H9 (cell line): ENCODE measurements around the gene LYST. TPM values are rescaled to one million over a fixed set of nuclear protein-coding genes. Genes with fewer than 3 reads are reported as not detected.

Source experiments
- DNase-seq: peaks from one replicate; pipeline ENCODE4 v3.0.0-alpha.2; 2017
- H2AFZ ChIP-seq: one replicate; pipeline ENCODE4 v1.6.1; 2013; ENCODE audit warnings: mild to moderate bottlenecking, low read length, control low read depth, moderate library complexity
- H2AK5ac ChIP-seq: 2 replicates; pipeline ENCODE4 v1.6.1; 2013; ENCODE audit warnings: low read length, control low read depth, mixed read lengths; ENCODE audit not compliant: insufficient read length
- H2BK120ac ChIP-seq: one replicate; pipeline ENCODE4 v1.6.1; 2013; ENCODE audit warnings: low read depth, mild to moderate bottlenecking, low read length, control low read depth, inconsistent platforms; ENCODE audit not compliant: poor library complexity, severe bottlenecking
- H2BK12ac ChIP-seq: 2 replicates; pipeline ENCODE4 v1.6.1; 2013; ENCODE audit warnings: low read length, control low read depth, mixed read lengths, low read depth; ENCODE audit not compliant: insufficient read length
- H2BK15ac ChIP-seq: 2 replicates; pipeline ENCODE4 v1.6.1; 2013; ENCODE audit warnings: low read depth, low read length, control low read depth
- H2BK20ac ChIP-seq: one replicate; pipeline ENCODE4 v1.6.1; 2013; ENCODE audit warnings: low read depth, mild to moderate bottlenecking, low read length, control low read depth, inconsistent platforms; ENCODE audit not compliant: poor library complexity, severe bottlenecking
- H2BK5ac ChIP-seq: 2 replicates; pipeline ENCODE4 v1.6.1; 2013; ENCODE audit warnings: low read length, control low read depth, mixed read lengths; ENCODE audit not compliant: insufficient read length
- H3K14ac ChIP-seq: 2 replicates; pipeline ENCODE4 v1.6.1; 2013; ENCODE audit warnings: low read length, control low read depth; ENCODE audit not compliant: insufficient read depth
- H3K18ac ChIP-seq: 2 replicates; pipeline ENCODE4 v1.6.1; 2013; ENCODE audit warnings: low read depth, mild to moderate bottlenecking, mixed read lengths, low read length, control low read depth; ENCODE audit not compliant: insufficient read length
- H3K23ac ChIP-seq: 2 replicates; pipeline ENCODE4 v1.6.1; 2013; ENCODE audit warnings: low read length, control low read depth, mixed read lengths, low read depth; ENCODE audit not compliant: insufficient read length
- H3K23me2 ChIP-seq: 2 replicates; pipeline ENCODE4 v1.6.1; 2013; ENCODE audit warnings: low read depth, mild to moderate bottlenecking, mixed read lengths, low read length, control low read depth; ENCODE audit not compliant: insufficient read length, poor library complexity, severe bottlenecking
- H3K27ac ChIP-seq: 2 replicates; pipeline ENCODE4 v1.5.1; 2013; ENCODE audit warnings: low read length, control low read depth, mixed read lengths, low read depth; ENCODE audit not compliant: insufficient read length
- H3K27me3 ChIP-seq: 2 replicates; pipeline ENCODE4 v1.6.1; 2013; ENCODE audit warnings: low read length, control low read depth, inconsistent platforms; ENCODE audit not compliant: insufficient read depth
- H3K4ac ChIP-seq: 2 replicates; pipeline ENCODE4 v1.6.1; 2013; ENCODE audit warnings: low read depth, mild to moderate bottlenecking, control low read depth, inconsistent platforms, low read length, moderate library complexity
- H3K4me1 ChIP-seq: 2 replicates; pipeline ENCODE4 v1.6.1; 2013; ENCODE audit warnings: low read length, control low read depth, inconsistent platforms; ENCODE audit not compliant: insufficient read depth
- H3K4me2 ChIP-seq: 2 replicates; pipeline ENCODE4 v1.6.1; 2013; ENCODE audit warnings: low read length, control low read depth, mixed read lengths; ENCODE audit not compliant: insufficient read length, insufficient read depth
- H3K56ac ChIP-seq: 2 replicates; pipeline ENCODE4 v1.6.1; 2013; ENCODE audit warnings: low read depth, mild to moderate bottlenecking, mixed read lengths, low read length, control low read depth; ENCODE audit not compliant: insufficient read length
- H3K79me1 ChIP-seq: 2 replicates; pipeline ENCODE4 v1.6.1; 2013; ENCODE audit warnings: low read depth, mild to moderate bottlenecking, moderate library complexity, low read length, control low read depth, inconsistent platforms; ENCODE audit not compliant: insufficient read depth, poor library complexity, severe bottlenecking
- H3K79me2 ChIP-seq: 2 replicates; pipeline ENCODE4 v1.6.1; 2013; ENCODE audit warnings: low read length, control low read depth, inconsistent platforms; ENCODE audit not compliant: insufficient read depth
- H3K9ac ChIP-seq: 2 replicates; pipeline ENCODE4 v1.6.1; 2013; ENCODE audit warnings: low read length, control low read depth, mixed read lengths; ENCODE audit not compliant: insufficient read length; ENCODE audit errors: extremely low read depth
- H3K9me3 ChIP-seq: one replicate; pipeline ENCODE4 v1.6.1; 2013; ENCODE audit warnings: low read depth, low read length, inconsistent platforms; ENCODE audit not compliant: control insufficient read depth
- H3T11ph ChIP-seq: one replicate; pipeline ENCODE4 v1.6.1; 2013; ENCODE audit warnings: mild to moderate bottlenecking, low read length, control low read depth, inconsistent platforms
- H4K20me1 ChIP-seq: one replicate; pipeline ENCODE4 v1.6.1; 2013; ENCODE audit not compliant: control insufficient read depth, insufficient read length, insufficient read depth
- H4K5ac ChIP-seq: 2 replicates; pipeline ENCODE4 v1.6.1; 2013; ENCODE audit warnings: low read depth, mild to moderate bottlenecking, mixed read lengths, low read length, control low read depth; ENCODE audit not compliant: insufficient read length
- H4K8ac ChIP-seq: replicated peaks from 2 replicates; pipeline ENCODE4 v1.6.1; 2013; ENCODE audit warnings: low read length, control low read depth, mixed read lengths, low read depth; ENCODE audit not compliant: insufficient read length
- H4K91ac ChIP-seq: 2 replicates; pipeline ENCODE4 v1.6.1; 2013; ENCODE audit warnings: low read depth, mild to moderate bottlenecking, moderate library complexity, mixed read lengths, low read length, control low read depth; ENCODE audit not compliant: insufficient read length
- H3K27ac Mint-ChIP-seq, 3 experiments: 2 replicates in 2 of 3; 3 replicates in 1 of 3; pipeline ENCODE4 v1.8.0; 2020 to 2021; ENCODE audit warnings: mixed read lengths in 3 of 3, mild to moderate bottlenecking in 1 of 3, moderate library complexity in 1 of 3
- H3K27me3 Mint-ChIP-seq: 2 replicates; pipeline ENCODE4 v1.8.0; 2021; ENCODE audit warnings: low read depth, mild to moderate bottlenecking, moderate library complexity, mixed read lengths
- H3K36me3 Mint-ChIP-seq, 3 experiments: 2 replicates in 2 of 3; 3 replicates in 1 of 3; pipeline ENCODE4 v1.8.0; 2020 to 2021; ENCODE audit warnings: low read depth in 3 of 3, mixed read lengths in 3 of 3; ENCODE audit not compliant: insufficient read depth in 1 of 3
- H3K4me1 Mint-ChIP-seq, 2 experiments: 2 replicates each; pipeline ENCODE4 v1.8.0; 2020; ENCODE audit warnings: mixed read lengths in 2 of 2
- H3K4me3 Mint-ChIP-seq, 2 experiments: 2 replicates in 1 of 2; 3 replicates in 1 of 2; pipeline ENCODE4 v1.8.0; 2020 to 2021; ENCODE audit warnings: mild to moderate bottlenecking in 2 of 2, mixed read lengths in 2 of 2, moderate library complexity in 1 of 2
- H3K9me3 Mint-ChIP-seq, 2 experiments: 2 replicates in 1 of 2; 3 replicates in 1 of 2; pipeline ENCODE4 v1.8.0; 2020; ENCODE audit warnings: mild to moderate bottlenecking in 2 of 2, mixed read lengths in 2 of 2, moderate library complexity in 1 of 2
- WGBS: extraction: QIAGEN DNeasy Blood & Tissue Kit; methylation state at CpG from one replicate; pipeline ENCODE4 v1.1.7; 2013; ENCODE audit warnings: missing lambda C conversion rate, low lambda C conversion rate, mixed read lengths; ENCODE audit not compliant: insufficient read length; ENCODE audit errors: extremely low coverage; 5-methylcytosine and 5-hydroxymethylcytosine counted together
- total RNA-seq: library from RNA; stranded (reverse); gene quantifications from 2 replicates; pipeline ENCODE4 v1.2.1, GENCODE V29; 2021
- TF ChIP-seq, protein P1 (sequence below): fragments of 200-600 bp; sonication (generic); conservative IDR thresholded peaks from 3 replicates; pipeline ENCODE4 v1.8.0; 2021; ENCODE audit warnings: antibody characterized with exemption, mild to moderate bottlenecking

The LYST gene
- total RNA-seq, 1 experiment from 2014 or later: 0.13 TPM

DNA sequence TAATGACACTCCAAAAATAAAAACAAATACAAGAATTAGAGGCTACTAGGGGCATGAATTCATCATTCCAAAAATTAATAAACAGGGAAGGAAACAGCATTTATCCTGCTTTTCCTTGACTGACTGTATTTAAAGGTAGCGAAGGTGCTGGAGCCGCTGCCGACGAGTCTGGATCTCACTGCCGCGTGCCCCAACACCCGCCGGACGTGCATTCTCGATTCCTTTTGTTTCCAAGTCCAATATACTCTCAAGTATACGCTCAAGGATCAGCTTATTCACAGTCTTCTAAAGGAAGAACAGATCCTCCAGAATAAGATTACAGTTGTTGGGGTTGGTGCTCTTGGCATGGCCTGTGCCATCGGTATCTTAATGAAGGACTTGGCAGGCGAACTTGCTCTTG, 129.0 kb downstream of the LYST start:
- no peaks in the 10 kb centered on the region for H3K36me3 Mint-ChIP-seq
- Histone ChIP-seq H2AFZ (no peak overlapping the region), H2BK12ac (no peak overlapping the region), H3K4me1 (no peaks in the 10 kb centered on the region), H4K8ac (no peak overlapping the region), H3K18ac (no peak overlapping the region), H3T11ph (no peak overlapping the region), H3K23me2 (no peaks in the 10 kb centered on the region), H3K4me2 (no peak overlapping the region), H3K9ac (no peak overlapping the region), H3K79me2 (no peaks in the 10 kb centered on the region), H3K56ac (no peak overlapping the region), H3K79me1 (no peaks in the 10 kb centered on the region), H2BK120ac (no peak overlapping the region), H3K27me3 (no peaks in the 10 kb centered on the region), H2AK5ac (no peak overlapping the region), H4K5ac (no peak overlapping the region), H4K91ac (no peak overlapping the region), H3K4ac (no peak overlapping the region), H3K9me3 (no peaks in the 10 kb centered on the region), H3K23ac (no peak overlapping the region), H2BK15ac (no peak overlapping the region), H3K14ac (no peak overlapping the region), H4K20me1 (no peaks in the 10 kb centered on the region), H2BK20ac (no peak overlapping the region), H3K27ac (no peak overlapping the region), H2BK5ac (no peak overlapping the region)
- no peak overlapping the region for H3K4me3 Mint-ChIP-seq
- DNase-seq: no peak
- H3K9me3 Mint-ChIP-seq: no peaks in the 10 kb centered on the region
- no CpG with 5 or more reads among the region's 13 CpGs for WGBS
- TF ChIP-seq, protein P1, sequence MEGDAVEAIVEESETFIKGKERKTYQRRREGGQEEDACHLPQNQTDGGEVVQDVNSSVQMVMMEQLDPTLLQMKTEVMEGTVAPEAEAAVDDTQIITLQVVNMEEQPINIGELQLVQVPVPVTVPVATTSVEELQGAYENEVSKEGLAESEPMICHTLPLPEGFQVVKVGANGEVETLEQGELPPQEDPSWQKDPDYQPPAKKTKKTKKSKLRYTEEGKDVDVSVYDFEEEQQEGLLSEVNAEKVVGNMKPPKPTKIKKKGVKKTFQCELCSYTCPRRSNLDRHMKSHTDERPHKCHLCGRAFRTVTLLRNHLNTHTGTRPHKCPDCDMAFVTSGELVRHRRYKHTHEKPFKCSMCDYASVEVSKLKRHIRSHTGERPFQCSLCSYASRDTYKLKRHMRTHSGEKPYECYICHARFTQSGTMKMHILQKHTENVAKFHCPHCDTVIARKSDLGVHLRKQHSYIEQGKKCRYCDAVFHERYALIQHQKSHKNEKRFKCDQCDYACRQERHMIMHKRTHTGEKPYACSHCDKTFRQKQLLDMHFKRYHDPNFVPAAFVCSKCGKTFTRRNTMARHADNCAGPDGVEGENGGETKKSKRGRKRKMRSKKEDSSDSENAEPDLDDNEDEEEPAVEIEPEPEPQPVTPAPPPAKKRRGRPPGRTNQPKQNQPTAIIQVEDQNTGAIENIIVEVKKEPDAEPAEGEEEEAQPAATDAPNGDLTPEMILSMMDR: no peak
- H3K4me1 Mint-ChIP-seq: no peaks in the 10 kb centered on the region
- H3K27ac Mint-ChIP-seq: no peak overlapping the region
- no peaks in the 10 kb centered on the region for H3K27me3 Mint-ChIP-seq
